ENCODE measurements around the gene CDH24. TPM values are rescaled to one million over a fixed set of nuclear protein-coding genes. Genes with fewer than 3 reads are reported as not detected.

The CDH24 gene
- total RNA-seq, 1 donor from 2014 or later = 15.0 TPM

- TF ChIP-seq, protein P1, sequence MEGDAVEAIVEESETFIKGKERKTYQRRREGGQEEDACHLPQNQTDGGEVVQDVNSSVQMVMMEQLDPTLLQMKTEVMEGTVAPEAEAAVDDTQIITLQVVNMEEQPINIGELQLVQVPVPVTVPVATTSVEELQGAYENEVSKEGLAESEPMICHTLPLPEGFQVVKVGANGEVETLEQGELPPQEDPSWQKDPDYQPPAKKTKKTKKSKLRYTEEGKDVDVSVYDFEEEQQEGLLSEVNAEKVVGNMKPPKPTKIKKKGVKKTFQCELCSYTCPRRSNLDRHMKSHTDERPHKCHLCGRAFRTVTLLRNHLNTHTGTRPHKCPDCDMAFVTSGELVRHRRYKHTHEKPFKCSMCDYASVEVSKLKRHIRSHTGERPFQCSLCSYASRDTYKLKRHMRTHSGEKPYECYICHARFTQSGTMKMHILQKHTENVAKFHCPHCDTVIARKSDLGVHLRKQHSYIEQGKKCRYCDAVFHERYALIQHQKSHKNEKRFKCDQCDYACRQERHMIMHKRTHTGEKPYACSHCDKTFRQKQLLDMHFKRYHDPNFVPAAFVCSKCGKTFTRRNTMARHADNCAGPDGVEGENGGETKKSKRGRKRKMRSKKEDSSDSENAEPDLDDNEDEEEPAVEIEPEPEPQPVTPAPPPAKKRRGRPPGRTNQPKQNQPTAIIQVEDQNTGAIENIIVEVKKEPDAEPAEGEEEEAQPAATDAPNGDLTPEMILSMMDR (IDR thresholded peaks at IDR 0.05) = no peak
- TF ChIP-seq EZH2 (IDR thresholded peaks at IDR 0.05) (no peak), EZH2phosphoT487 (IDR thresholded peaks at IDR 0.05) (no peak)
- Mint-ChIP-seq H3K27ac (peak within 1 kb of the TSS; percentile 96), H3K4me3 (peak within 1 kb of the TSS; percentile 89), H3K27me3 (ENCODE audit: insufficient read depth, low read depth) (peaks cover 8% of the 10 kb centered on the region), H3K4me1 (peaks cover 43% of the 10 kb centered on the region), H3K9me3 (peaks cover 2% of the 10 kb centered on the region), H3K36me3 (peaks cover 4% of the 10 kb centered on the region)
- Histone ChIP-seq H3K27ac (no peak within 1 kb of the TSS), H4K20me1 (ENCODE audit: low read depth) (no peaks in the 10 kb centered on the region), H3K36me3 (no peaks in the 10 kb centered on the region), H3K4me1 (peaks cover 19% of the 10 kb centered on the region), H3F3A (ENCODE audit: low read depth) (peaks cover 48% of the 10 kb centered on the region), H3K4me3 (peak within 1 kb of the TSS; percentile 30), H3K27me3 (no peaks in the 10 kb centered on the region), H2AFZ (replicated peaks) (peak within 1 kb of the TSS; percentile 84), H3K9ac (no peak within 1 kb of the TSS), H3K79me2 (ENCODE audit: low read depth) (peaks cover 7% of the 10 kb centered on the region), H3K4me2 (peak within 1 kb of the TSS; percentile 65), H3K9me3 (ENCODE audit: low read depth) (no peaks in the 10 kb centered on the region)
- peak; percentile 77 for DNase-seq (ENCODE audit: low spot score)
Observed at GRCh38 chr14:23009939-23010726, 47.2 kb downstream of the CDH24 start, which contains the start of gene C14orf93. Gene C14orf93 (minus strand): TSS chr14:23010143. CDS start chr14:22999023, 11,120 bp downstream.

DNA sequence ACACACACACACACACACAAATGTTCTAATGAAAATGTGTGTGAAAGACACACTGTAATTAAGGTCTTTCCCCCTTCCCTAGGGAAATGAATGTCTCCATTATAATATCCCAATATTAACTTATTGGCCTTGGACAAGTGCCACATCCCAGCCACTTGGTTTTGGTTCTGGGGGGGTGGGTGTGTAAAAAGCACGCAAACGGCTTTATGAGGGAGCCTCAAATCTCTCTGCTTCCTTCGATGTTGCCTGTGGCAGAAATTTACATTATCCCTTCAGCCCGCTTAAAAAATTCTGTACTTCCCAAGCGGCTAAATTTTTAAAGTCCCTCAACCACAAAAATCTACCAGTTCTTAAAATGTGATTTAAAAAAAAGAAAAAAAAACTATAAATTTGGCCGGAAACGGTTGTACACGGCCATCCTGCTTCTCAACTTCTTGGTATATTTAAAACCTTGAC lies 47.8 kb downstream of the CDH24 start:
- peak overlapping the region; percentile 30 for H3K4me3 ChIP-seq
- Mint-ChIP-seq H3K4me3 (peak overlapping the region; percentile 89), H3K27me3 (ENCODE audit: insufficient read depth, low read depth) (peaks cover 8% of the 10 kb centered on the region), H3K9me3 (peaks cover 2% of the 10 kb centered on the region), H3K27ac (peak overlapping the region; percentile 96), H3K4me1 (peaks cover 46% of the 10 kb centered on the region), H3K36me3 (peaks cover 4% of the 10 kb centered on the region)
- no peak overlapping the region for H3K27ac ChIP-seq
- H2AFZ ChIP-seq (replicated peaks) = peak overlapping the region; percentile 84
- H3K4me2 ChIP-seq = peak overlapping the region; percentile 65
- no peaks in the 10 kb centered on the region for H3K36me3 ChIP-seq
- H3F3A ChIP-seq (ENCODE audit: low read depth) = peaks cover 48% of the 10 kb centered on the region
- no peaks in the 10 kb centered on the region for H4K20me1 ChIP-seq (ENCODE audit: low read depth)
- no peak overlapping the region for H3K9ac ChIP-seq
- TF ChIP-seq EZH2phosphoT487 (IDR thresholded peaks at IDR 0.05) (no peak), EZH2 (IDR thresholded peaks at IDR 0.05) (no peak)
- TF ChIP-seq, protein P1 (IDR thresholded peaks at IDR 0.05) = no peak
- H3K4me1 ChIP-seq = peaks cover 19% of the 10 kb centered on the region
- H3K27me3 ChIP-seq = no peaks in the 10 kb centered on the region
- H3K9me3 ChIP-seq (ENCODE audit: low read depth) = no peaks in the 10 kb centered on the region
- no peak for DNase-seq (ENCODE audit: low spot score)
- peaks cover 7% of the 10 kb centered on the region for H3K79me2 ChIP-seq (ENCODE audit: low read depth)

DNA sequence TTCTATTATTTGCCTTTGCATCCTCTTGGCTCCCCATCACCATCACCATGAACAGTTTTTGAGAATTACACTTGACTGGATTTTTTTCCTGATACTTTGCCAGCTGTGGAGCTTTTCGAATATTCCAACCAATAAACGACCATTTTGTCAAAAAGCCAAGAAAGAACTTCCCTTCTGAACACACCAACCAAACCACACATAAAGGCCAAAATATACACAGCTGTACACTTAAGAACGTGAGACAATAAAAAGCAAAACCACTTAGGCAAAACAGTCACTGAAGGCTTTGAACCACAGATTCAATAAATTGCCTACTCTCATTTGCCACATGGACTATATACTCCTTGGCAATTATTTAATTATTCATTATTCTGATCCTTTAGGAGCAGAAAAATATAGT lies 48.5 kb downstream of the CDH24 start:
- peak overlapping the region; percentile 59 for H3K27ac Mint-ChIP-seq
- peaks cover 4% of the 10 kb centered on the region for H3K36me3 Mint-ChIP-seq
- H3K9ac ChIP-seq = no peak overlapping the region
- no peaks in the 10 kb centered on the region for H4K20me1 ChIP-seq (ENCODE audit: low read depth)
- peaks cover 8% of the 10 kb centered on the region for H3K27me3 Mint-ChIP-seq (ENCODE audit: insufficient read depth, low read depth)
- H3K9me3 ChIP-seq (ENCODE audit: low read depth) = no peaks in the 10 kb centered on the region
- peaks cover 7% of the 10 kb centered on the region for H3K79me2 ChIP-seq (ENCODE audit: low read depth)
- H3K27me3 ChIP-seq = no peaks in the 10 kb centered on the region
- peak overlapping the region; percentile 25 for H3K4me3 Mint-ChIP-seq
- peaks cover 46% of the 10 kb centered on the region for H3K4me1 Mint-ChIP-seq
- no peak overlapping the region for H3K4me2 ChIP-seq
- no peak overlapping the region for H2AFZ ChIP-seq (replicated peaks)
- peaks cover 19% of the 10 kb centered on the region for H3K4me1 ChIP-seq
- H3K4me3 ChIP-seq = no peak overlapping the region
- no peak for DNase-seq (ENCODE audit: low spot score)
- peaks cover 48% of the 10 kb centered on the region for H3F3A ChIP-seq (ENCODE audit: low read depth)
- peaks cover 2% of the 10 kb centered on the region for H3K9me3 Mint-ChIP-seq
- no peaks in the 10 kb centered on the region for H3K36me3 ChIP-seq
- TF ChIP-seq EZH2 (IDR thresholded peaks at IDR 0.05) (no peak), EZH2phosphoT487 (IDR thresholded peaks at IDR 0.05) (no peak)
- TF ChIP-seq, protein P1 (IDR thresholded peaks at IDR 0.05) = no peak
- no peak overlapping the region for H3K27ac ChIP-seq
